ENCODE measurements around the gene CYP20A1.
"Not testable (repeated sequence)": the region's sequence is repeated elsewhere in the genome, so short reads cannot be mapped to it uniquely, and the experiment has no call there.

The CYP20A1 gene, protein sequence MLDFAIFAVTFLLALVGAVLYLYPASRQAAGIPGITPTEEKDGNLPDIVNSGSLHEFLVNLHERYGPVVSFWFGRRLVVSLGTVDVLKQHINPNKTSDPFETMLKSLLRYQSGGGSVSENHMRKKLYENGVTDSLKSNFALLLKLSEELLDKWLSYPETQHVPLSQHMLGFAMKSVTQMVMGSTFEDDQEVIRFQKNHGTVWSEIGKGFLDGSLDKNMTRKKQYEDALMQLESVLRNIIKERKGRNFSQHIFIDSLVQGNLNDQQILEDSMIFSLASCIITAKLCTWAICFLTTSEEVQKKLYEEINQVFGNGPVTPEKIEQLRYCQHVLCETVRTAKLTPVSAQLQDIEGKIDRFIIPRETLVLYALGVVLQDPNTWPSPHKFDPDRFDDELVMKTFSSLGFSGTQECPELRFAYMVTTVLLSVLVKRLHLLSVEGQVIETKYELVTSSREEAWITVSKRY

DNA sequence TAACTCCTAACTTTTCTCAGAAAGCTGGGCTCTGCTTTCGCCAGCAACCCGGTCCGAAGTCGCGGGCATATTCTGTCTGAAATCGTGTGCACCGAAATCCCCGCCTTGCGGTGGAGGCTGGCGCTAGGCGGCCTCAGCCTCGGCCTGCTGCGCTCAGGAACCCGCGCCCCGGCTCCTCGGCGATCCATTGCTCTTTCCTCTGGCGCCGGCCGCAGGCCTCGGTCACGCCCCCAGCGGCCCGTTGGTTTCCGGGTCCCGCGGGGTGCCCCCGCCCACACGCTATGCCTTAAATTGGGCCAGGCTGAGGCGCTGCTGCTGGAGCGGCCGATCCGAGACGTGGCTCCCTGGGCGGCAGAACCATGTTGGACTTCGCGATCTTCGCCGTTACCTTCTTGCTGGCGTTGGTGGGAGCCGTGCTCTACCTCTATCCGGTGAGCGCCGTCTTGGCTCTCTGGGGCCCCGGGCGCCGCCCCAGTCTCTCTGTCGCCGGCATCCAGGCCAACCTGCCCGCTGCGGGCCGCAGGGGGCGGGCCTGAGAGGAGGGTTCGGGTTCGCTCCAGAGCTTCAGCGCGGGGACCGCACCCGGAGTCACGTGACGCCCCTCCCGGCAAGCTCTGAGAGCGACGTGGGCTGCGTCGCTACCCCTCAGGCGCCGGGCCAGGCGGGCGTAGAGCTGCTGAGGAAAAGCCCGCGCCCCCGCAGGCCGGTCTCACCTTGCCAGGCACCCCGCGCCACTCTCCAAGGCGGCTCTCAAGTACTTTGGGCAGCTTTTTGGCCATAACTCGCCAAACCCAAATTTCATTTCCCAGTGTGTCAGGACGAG lies at the start of gene CYP20A1:
Gene CYP20A1 (plus strand): TSS at position 315 of the 823 bp plus-strand sequence. CDS start 45 bp downstream, at position 360.
- H3K4me3 ChIP-seq (ENCODE audit: control insufficient read depth, low read depth, low read length), result peak within 1 kb of the TSS; percentile 94
- TF ChIP-seq, protein P1, sequence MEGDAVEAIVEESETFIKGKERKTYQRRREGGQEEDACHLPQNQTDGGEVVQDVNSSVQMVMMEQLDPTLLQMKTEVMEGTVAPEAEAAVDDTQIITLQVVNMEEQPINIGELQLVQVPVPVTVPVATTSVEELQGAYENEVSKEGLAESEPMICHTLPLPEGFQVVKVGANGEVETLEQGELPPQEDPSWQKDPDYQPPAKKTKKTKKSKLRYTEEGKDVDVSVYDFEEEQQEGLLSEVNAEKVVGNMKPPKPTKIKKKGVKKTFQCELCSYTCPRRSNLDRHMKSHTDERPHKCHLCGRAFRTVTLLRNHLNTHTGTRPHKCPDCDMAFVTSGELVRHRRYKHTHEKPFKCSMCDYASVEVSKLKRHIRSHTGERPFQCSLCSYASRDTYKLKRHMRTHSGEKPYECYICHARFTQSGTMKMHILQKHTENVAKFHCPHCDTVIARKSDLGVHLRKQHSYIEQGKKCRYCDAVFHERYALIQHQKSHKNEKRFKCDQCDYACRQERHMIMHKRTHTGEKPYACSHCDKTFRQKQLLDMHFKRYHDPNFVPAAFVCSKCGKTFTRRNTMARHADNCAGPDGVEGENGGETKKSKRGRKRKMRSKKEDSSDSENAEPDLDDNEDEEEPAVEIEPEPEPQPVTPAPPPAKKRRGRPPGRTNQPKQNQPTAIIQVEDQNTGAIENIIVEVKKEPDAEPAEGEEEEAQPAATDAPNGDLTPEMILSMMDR (conservative IDR thresholded peaks at IDR 0.05; ENCODE audit: control insufficient read depth, insufficient read depth, low read depth, low read length), result peak; percentile 30
- DNase-seq (ENCODE audit: low read depth), result peak; percentile 92

DNA sequence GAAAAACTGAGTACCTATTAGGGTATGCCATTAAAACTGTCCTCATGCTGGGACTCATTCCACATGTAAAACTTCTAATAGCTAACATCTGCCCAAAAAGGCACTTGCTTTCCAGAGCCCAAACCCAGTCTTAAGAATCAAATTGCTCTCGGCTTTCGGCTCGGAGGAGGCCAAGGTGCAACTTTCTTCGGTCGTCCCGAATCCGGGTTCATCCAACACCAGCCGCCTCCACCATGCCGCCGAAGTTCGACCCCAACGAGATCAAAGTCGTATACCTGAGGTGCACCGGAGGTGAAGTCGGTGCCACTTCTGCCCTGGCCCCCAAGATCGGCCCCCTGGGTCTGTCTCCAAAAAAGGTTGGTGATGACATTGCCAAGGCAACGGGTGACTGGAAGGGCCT lies 48.3 kb upstream of the CYP20A1 start:
- DNase-seq (ENCODE audit: low read depth); H3K4me3 ChIP-seq (ENCODE audit: control insufficient read depth, low read depth, low read length): not testable (repeated sequence)

DNA sequence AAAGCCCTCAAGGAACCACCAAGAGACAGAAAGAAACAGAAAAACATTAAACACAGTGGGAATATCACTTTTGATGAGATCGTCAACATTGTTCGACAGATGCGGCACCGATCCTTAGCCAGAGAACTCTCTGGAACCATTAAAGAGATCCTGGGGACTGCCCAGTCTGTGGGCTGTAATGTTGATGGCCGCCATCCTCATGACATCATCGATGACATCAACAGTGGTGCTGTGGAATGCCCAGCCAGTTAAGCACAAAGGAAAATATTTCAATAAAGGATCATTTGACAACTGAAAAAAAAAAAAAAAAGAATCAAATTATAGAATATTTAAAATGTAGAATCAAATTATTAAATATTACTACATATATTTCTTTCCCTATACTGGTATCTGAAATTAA lies 47.8 kb upstream of the CYP20A1 start:
- not testable (repeated sequence) for DNase-seq (ENCODE audit: low read depth)

DNA sequence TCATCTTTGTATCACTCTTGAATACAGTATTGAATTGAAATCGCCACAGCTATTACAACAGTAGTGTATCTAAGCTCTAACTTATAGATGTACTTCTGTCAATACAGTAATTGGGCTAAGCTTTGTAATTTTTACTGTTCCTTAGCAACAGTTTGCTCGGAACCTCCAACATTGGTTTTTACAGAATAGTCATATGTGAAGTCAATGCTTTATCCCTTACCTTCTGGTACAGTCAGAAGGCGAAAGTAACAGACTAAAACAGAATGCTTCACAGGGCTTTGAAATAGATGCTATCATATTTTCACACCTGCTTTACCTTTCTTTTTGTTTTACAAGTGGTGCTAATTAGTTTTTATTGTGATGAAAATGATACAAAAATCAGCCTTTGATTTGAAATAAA lies 46.9 kb upstream of the CYP20A1 start:
- no peak overlapping the region for H3K4me3 ChIP-seq (ENCODE audit: control insufficient read depth, low read depth, low read length)
- no peak for DNase-seq (ENCODE audit: low read depth)
- TF ChIP-seq, protein P1 (conservative IDR thresholded peaks at IDR 0.05; ENCODE audit: control insufficient read depth, insufficient read depth, low read depth, low read length), result no peak

More for the DNA sequence above, 47.8 kb upstream of the CYP20A1 start:
- H3K4me3 ChIP-seq (ENCODE audit: control insufficient read depth, low read depth, low read length), result not testable (repeated sequence)

DNA sequence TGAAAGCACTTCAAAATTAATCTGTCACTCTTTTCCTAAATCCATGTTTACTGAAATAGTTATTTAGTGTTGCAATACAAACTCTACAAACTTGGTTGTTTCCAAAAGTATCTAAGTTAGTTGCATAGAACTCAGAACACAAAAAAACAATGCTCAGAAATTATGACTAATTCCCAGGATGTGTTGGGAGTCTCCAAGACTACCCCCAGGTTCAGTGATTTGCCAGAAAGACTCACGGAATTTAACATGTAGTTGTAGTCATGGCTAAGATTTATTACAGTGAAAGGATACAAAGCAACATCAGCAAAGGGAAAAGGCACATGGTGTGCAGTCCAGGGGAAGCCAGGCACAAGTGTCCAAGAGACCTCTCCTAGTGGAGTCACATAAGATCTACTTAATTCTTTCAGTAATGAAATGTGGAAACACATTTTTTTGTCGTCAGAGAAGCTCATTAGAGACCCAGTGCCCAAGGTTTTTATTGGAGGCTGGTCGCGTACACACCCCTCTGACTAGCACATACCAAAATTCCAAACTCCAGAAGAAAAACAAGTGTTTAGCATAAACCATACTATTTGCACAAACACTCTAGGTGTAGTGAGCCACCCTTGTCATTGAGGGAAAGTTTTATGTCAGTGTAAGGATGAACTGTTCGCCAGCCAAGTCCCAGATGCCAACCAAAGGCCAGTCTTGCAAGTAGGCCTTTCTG lies 43.3 kb upstream of the CYP20A1 start:
- DNase-seq (ENCODE audit: low read depth), result peak; percentile 45
- TF ChIP-seq, protein P1 (conservative IDR thresholded peaks at IDR 0.05; ENCODE audit: control insufficient read depth, insufficient read depth, low read depth, low read length), result no peak
- no peak overlapping the region for H3K4me3 ChIP-seq (ENCODE audit: control insufficient read depth, low read depth, low read length)

DNA sequence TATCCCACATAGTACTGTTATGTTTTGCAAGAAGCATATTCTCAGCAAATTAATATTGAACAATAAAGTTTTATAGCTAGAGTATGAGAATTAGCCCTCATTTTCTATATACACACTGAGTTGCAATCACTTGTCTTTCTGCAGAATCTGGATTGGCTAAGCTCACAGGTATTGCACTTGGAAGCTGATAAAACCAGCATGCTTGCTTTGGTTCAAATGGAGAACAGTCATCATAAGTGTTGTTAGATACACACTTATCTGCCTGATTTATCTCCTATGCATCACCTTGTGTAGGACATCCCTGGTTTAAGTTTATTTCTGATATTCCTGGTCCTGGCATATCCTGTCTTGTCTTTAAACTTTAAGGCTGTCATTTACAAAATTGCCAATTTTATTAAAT lies 38.0 kb upstream of the CYP20A1 start:
- TF ChIP-seq, protein P1 (conservative IDR thresholded peaks at IDR 0.05; ENCODE audit: control insufficient read depth, insufficient read depth, low read depth, low read length), result no peak
- no peak for DNase-seq (ENCODE audit: low read depth)

DNA sequence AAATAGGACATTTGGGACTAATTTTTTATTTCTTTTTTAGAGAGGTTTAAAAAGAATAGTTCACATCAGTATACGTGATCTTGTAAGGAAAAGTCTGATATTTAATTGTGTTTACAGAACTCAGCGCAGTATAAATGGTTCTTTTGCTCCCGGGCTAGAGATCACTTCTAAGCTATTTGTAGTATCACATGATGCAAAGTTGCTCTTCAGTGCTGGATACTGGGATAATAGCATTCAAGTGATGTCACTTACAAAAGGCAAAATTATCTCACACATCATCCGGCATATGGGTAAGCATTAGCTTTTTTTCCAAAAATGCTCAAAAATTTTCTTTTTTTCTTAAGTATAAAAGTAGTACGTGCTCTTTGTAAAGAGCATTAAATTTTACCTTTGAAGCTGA lies 37.4 kb upstream of the CYP20A1 start:
- TF ChIP-seq, protein P1 (conservative IDR thresholded peaks at IDR 0.05; ENCODE audit: control insufficient read depth, insufficient read depth, low read depth, low read length), result no peak
- no peak for DNase-seq (ENCODE audit: low read depth)
- no peak overlapping the region for H3K4me3 ChIP-seq (ENCODE audit: control insufficient read depth, low read depth, low read length)

More for the DNA sequence above, 38.0 kb upstream of the CYP20A1 start:
- H3K4me3 ChIP-seq (ENCODE audit: control insufficient read depth, low read depth, low read length), result no peak overlapping the region

Measured in fibroblast of mammary gland (primary cell).